ENCODE measurements around the gene EIF5A2.
A peak's percentile ranks its signal among the peaks of the same experiment; 100 is the strongest.
"Not testable (repeated sequence)": the region's sequence is repeated elsewhere in the genome, so short reads cannot be mapped to it uniquely, and the experiment has no call there.

The EIF5A2 gene

GRCh38 chr3:170896333-170896732, 12.1 kb downstream of the EIF5A2 start:
- FAIRE-seq, result not testable (repeated sequence)

- no peak for FAIRE-seq
Observed at GRCh38 chr3:170893895-170894294, 14.5 kb downstream of the EIF5A2 start.

GRCh38 chr3:170889630-170890029, 18.8 kb downstream of the EIF5A2 start:
- FAIRE-seq, result no peak

GRCh38 chr3:170889132-170889531, 19.3 kb downstream of the EIF5A2 start:
- no peak for FAIRE-seq

GRCh38 chr3:170884109-170884930, 24.1 kb downstream of the EIF5A2 start:
- FAIRE-seq, result not testable (repeated sequence)

GRCh38 chr3:170878688-170879087, 29.7 kb downstream of the EIF5A2 start:
- FAIRE-seq, result not testable (repeated sequence)

- not testable (repeated sequence) for FAIRE-seq
Observed at GRCh38 chr3:170877311-170877710, 31.1 kb downstream of the EIF5A2 start.

GRCh38 chr3:170876537-170876936, 31.9 kb downstream of the EIF5A2 start:
- no peak for FAIRE-seq

GRCh38 chr3:170869645-170870593, 38.5 kb downstream of the EIF5A2 start, which contains the start of gene RPL22L1:
RPL22L1 (minus strand) TSS chr3:170870195; CDS start chr3:170870167, 28 bp downstream.
- FAIRE-seq, result peak; percentile 91

GRCh38 chr3:170869239-170869590, 39.2 kb downstream of the EIF5A2 start:
- no peak for FAIRE-seq

GRCh38 chr3:170868577-170869238, 39.7 kb downstream of the EIF5A2 start:
- no peak for FAIRE-seq

- no peak for FAIRE-seq
Observed at GRCh38 chr3:170867143-170867937, 41.1 kb downstream of the EIF5A2 start.

- no peak for FAIRE-seq
Observed at GRCh38 chr3:170866499-170866898, 41.9 kb downstream of the EIF5A2 start.

- no peak for FAIRE-seq
Observed at GRCh38 chr3:170865209-170866094, 43.0 kb downstream of the EIF5A2 start.

GRCh38 chr3:170864525-170865208, 43.8 kb downstream of the EIF5A2 start:
- no peak for FAIRE-seq

- no peak for FAIRE-seq
Observed at GRCh38 chr3:170863816-170864215, 44.6 kb downstream of the EIF5A2 start.

GRCh38 chr3:170862618-170863374, 45.6 kb downstream of the EIF5A2 start:
- FAIRE-seq, result no peak

- FAIRE-seq, result no peak
Observed at GRCh38 chr3:170858599-170858998, 49.8 kb downstream of the EIF5A2 start.

GRCh38 chr3:170852324-170852723, 56.1 kb downstream of the EIF5A2 start:
- FAIRE-seq, result no peak

Data from A204.1 (cell line).